Fibroblast of villous mesenchyme (primary cell): Measurements from ENCODE around the gene SFSWAP. TPM values are rescaled to one million over a fixed set of nuclear protein-coding genes. Genes with fewer than 3 reads are reported as not detected.

Experiments used
- DNase-seq: peaks from one replicate; pipeline ENCODE4 v3.0.0-alpha.2; 2010; ENCODE audit warnings: low read depth
- H3K4me3 ChIP-seq: 2 replicates; pipeline ENCODE4 v1.5.1; 2011; ENCODE audit warnings: low read depth, mild to moderate bottlenecking, low read length
- total RNA-seq: library from RNA; depleted of rRNA; stranded (reverse); fragments of >200 nt; gene quantifications from 2 replicates; pipeline ENCODE4 v1.2.3, GENCODE V29; 2012
- TF ChIP-seq, protein P1 (sequence below): IDR thresholded peaks from 2 replicates; pipeline ENCODE4 v1.5.1; 2012; ENCODE audit warnings: low read depth, mild to moderate bottlenecking, low read length; ENCODE audit not compliant: insufficient read depth

The SFSWAP gene
- total RNA-seq, 1 donor: 28.5 TPM

DNA sequence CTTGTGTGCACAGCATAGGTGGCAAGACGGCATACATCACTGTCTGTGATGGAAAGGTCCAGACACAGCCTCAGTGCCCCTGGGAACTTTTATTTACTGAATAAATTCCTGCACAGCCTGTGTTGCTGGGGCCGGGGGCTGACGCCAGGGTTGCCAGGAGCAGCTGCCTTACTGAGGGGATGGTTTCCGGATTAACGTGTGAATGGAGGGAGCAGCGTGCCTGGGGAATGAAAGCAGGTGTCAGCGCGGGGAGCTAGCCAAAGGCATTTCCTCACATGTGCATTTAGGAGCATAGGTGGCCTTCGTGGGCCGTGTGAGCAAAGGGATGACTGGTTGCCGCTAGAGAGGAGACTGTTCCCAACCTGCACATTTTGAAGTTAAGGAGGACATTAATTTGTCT is 41.6 kb downstream of the SFSWAP start:
- H3K4me3 ChIP-seq: no peak overlapping the region
- TF ChIP-seq, protein P1, sequence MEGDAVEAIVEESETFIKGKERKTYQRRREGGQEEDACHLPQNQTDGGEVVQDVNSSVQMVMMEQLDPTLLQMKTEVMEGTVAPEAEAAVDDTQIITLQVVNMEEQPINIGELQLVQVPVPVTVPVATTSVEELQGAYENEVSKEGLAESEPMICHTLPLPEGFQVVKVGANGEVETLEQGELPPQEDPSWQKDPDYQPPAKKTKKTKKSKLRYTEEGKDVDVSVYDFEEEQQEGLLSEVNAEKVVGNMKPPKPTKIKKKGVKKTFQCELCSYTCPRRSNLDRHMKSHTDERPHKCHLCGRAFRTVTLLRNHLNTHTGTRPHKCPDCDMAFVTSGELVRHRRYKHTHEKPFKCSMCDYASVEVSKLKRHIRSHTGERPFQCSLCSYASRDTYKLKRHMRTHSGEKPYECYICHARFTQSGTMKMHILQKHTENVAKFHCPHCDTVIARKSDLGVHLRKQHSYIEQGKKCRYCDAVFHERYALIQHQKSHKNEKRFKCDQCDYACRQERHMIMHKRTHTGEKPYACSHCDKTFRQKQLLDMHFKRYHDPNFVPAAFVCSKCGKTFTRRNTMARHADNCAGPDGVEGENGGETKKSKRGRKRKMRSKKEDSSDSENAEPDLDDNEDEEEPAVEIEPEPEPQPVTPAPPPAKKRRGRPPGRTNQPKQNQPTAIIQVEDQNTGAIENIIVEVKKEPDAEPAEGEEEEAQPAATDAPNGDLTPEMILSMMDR: no peak
- DNase-seq: no peak

DNA sequence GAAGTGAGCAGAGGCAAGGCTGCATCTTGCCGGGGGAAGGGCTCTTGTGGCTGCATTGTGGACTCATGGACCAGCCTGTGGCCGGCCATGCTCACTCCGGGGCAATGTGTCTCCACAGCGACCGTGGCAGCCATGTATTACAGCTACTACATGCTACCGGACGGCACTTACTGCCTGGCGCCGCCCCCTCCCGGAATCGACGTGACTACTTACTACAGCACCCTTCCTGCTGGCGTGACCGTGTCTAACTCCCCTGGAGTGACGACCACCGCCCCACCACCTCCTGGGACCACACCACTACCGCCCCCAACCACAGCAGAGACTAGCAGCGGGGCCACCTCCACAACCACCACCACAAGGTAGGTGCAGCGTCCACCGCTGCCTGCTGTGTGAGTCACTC is 42.1 kb downstream of the SFSWAP start:
- no peak overlapping the region for H3K4me3 ChIP-seq
- DNase-seq: no peak
- TF ChIP-seq, protein P1: no peak

DNA sequence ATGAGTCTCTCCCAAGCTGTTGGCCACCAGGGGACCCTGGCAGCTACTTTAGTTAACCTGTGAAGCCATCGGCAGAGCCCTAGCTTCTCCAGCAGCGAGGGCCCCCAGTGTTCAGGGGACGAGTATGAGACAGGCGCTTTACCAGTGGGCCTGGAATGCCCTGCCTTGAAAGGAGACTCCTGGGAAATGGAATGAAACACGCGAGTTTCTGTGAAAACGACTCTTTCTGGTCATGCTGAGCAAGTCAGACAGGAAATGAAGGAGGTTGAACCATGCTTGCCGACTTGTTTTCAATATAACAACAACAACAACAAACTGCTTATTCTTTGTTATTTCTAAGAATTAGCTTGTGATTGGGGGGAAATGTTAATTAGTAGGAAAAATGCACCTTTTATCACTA is 42.9 kb downstream of the SFSWAP start:
- DNase-seq: no peak
- TF ChIP-seq, protein P1: no peak
- no peak overlapping the region for H3K4me3 ChIP-seq

DNA sequence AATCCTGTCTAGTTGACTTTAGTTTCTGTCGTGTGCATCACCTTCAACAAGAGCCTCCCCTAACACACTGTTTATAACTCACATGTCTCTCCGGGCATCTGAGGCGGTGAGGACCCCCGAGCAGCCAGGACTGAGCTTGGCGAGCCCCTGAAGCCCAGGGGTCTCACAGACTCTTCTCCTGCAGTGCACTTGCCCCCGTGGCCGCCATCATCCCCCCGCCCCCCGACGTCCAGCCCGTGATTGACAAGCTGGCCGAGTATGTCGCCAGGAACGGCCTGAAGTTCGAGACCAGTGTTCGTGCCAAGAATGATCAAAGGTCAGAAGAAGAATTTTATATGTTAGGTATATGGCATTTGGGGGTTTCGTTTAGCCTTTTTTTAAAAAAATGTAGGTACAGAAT is 43.3 kb downstream of the SFSWAP start:
- H3K4me3 ChIP-seq: no peak overlapping the region
- DNase-seq: no peak
- TF ChIP-seq, protein P1: no peak

DNA sequence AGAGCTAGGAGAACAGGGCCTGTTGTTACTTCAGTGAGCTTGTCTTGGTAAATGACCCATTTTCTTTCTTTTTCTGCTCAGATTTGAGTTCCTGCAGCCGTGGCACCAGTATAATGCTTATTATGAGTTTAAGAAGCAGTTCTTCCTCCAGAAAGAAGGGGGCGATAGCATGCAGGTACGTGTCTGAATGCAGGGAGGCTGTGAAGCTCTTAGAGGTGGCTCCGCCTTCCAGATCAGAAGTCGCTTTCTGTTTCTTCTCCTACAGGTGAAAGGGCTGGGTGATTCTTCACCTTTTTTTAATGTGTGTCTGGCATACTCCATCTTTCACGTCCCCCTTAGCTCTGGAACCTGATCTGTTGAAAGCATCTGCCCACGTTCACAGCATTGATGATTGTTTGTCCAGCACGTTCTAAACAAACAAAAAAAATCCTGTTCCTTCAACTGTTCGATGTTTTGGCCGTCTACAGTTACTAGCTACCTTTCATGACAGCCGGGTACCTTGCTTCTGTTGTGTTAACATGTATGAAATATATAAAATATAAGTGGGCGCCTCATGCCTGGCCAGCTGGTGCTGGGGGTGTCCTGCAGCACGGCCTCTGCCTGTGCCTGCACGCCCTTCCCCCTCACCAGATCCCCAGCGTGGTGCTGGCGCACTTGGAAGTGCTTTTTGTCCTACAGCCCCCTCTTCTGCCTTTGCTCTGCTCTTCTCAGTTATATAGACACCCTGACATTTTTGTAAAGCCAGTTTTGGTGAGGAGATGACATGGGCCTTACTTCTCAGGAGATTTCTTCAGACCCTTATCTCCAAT is 44.6 kb downstream of the SFSWAP start:
- DNase-seq: peak; percentile 25
- H3K4me3 ChIP-seq: no peak overlapping the region
- TF ChIP-seq, protein P1: peak; percentile 37

DNA sequence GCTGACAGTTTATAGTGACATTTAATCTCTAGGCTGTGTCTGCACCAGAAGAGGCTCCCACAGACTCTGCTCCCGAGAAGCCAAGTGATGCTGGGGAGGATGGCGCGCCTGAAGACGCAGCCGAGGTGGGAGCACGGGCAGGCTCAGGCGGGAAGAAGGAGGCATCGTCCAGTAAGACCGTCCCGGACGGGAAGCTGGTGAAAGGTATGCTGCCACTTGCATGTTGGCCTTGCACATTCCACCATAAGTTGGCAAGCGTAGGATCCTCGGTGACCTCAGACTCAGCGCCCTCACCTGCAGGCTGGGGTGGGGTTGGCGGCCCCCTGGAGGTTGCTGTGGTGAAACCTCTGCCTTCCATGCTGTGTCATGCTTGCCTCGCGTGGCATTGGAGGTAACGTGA is 45.6 kb downstream of the SFSWAP start:
- no peak for DNase-seq
- H3K4me3 ChIP-seq: no peak overlapping the region
- TF ChIP-seq, protein P1: no peak

DNA sequence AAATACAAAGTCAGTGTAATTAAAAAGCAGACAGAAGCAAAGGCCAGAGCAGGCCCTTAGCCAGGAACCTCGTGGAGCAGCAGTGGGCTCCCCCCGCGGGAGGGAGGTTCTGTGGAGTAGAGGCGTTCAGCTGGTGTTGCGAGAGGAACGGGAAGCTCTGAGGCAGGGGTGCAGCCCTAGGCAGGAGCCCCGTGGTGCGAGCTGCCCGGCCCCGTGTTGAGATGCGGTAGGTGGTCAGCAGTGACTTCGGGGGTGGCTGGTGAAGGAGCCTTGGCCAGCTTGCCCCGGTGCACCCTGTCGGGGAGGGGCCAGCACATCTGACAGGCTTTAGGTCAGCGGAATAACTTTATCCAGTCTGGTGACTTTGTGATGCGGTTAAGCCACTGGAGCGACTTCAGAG is 46.2 kb downstream of the SFSWAP start:
- DNase-seq: no peak
- no peak overlapping the region for H3K4me3 ChIP-seq
- TF ChIP-seq, protein P1: no peak
